ENCODE measurements around the gene LRIG1.

- TF ChIP-seq CTCF (IDR thresholded peaks at IDR 0.05; ENCODE audit: low read depth, low read length, poor library complexity, severe bottlenecking) (no peak), EZH2phosphoT487 (IDR thresholded peaks at IDR 0.05; ENCODE audit: borderline replicate concordance, low read length) (no peak)
Observed at GRCh38 chr3:66438046-66438445, 62.8 kb downstream of the LRIG1 start.
